OCI-LY7 (cell line): Measurements from ENCODE around the gene PTPRE. TPM values are rescaled to one million over a fixed set of nuclear protein-coding genes. Genes with fewer than 3 reads are reported as not detected.

Source experiments
- BruUV-seq: library from RNA; stranded (reverse); fragments of 400-500 nt; replicated peaks from 2 replicates; lab custom pipeline; 2021; lab: Mats Ljungman, UMichigan
- CTCF ChIA-PET: fragments of 300-600 bp; sonication (Branson Sonifier 250); formaldehyde crosslinking; loops from one replicate; lab custom pipeline; 2022; ENCODE audit warnings: antibody characterized with exemption; ENCODE audit not compliant: unreplicated experiment; lab: Charles Lee
- POLR2A ChIA-PET: fragments of 300-600 bp; sonication (Branson Sonifier 250); formaldehyde crosslinking; loops from one replicate; lab custom pipeline; 2022; ENCODE audit warnings: antibody characterized with exemption; lab: Charles Lee
- DNase-seq: peaks from one replicate; pipeline ENCODE4 v3.0.0-alpha.2; 2015; ENCODE audit warnings: low spot score
- H2AFZ ChIP-seq: fragments of 200-600 bp; sonication (generic), shearing (Covaris generic); 2 replicates; pipeline ENCODE4 v1.6.1; 2014; ENCODE audit warnings: mild to moderate bottlenecking, antibody characterized with exemption, low read length, moderate library complexity
- H3K27ac ChIP-seq: fragments of 200-600 bp; sonication (generic); 2 replicates; pipeline ENCODE4 v1.5.1; 2014; ENCODE audit warnings: mixed run types, low read depth, mild to moderate bottlenecking, moderate library complexity, low read length, inconsistent platforms; ENCODE audit not compliant: poor library complexity, severe bottlenecking
- H3K36me3 ChIP-seq: fragments of 200-600 bp; sonication (generic); 2 replicates; pipeline ENCODE4 v1.6.1; 2014; ENCODE audit warnings: mild to moderate bottlenecking, antibody characterized with exemption, low read length, moderate library complexity, mixed read lengths; ENCODE audit not compliant: insufficient read depth
- H3K4me1 ChIP-seq: fragments of 200-600 bp; sonication (generic); 2 replicates; pipeline ENCODE4 v1.5.1; 2014; ENCODE audit warnings: mild to moderate bottlenecking, low read length; ENCODE audit not compliant: insufficient read depth, poor library complexity, severe bottlenecking
- H3K4me2 ChIP-seq: fragments of 200-600 bp; sonication (generic); 2 replicates; pipeline ENCODE4 v1.6.1; 2014; ENCODE audit warnings: mild to moderate bottlenecking, low read length
- H3K4me3 ChIP-seq: fragments of 200-600 bp; sonication (generic); 2 replicates; pipeline ENCODE4 v1.5.1; 2014; ENCODE audit warnings: mild to moderate bottlenecking, low read depth, low read length; ENCODE audit not compliant: poor library complexity, severe bottlenecking
- H3K79me2 ChIP-seq: fragments of 200-600 bp; sonication (generic); 2 replicates; pipeline ENCODE4 v1.6.1; 2016; ENCODE audit warnings: low read depth, mild to moderate bottlenecking, low read length, moderate library complexity, mixed read lengths; ENCODE audit not compliant: insufficient read depth
- H3K9me2 ChIP-seq: fragments of 200-600 bp; sonication (generic); 2 replicates; pipeline ENCODE4 v1.6.1; 2016; ENCODE audit warnings: mild to moderate bottlenecking, low read length, mixed read lengths; ENCODE audit not compliant: insufficient read depth
- H3K9me3 ChIP-seq: fragments of 200-600 bp; sonication (generic); 2 replicates; pipeline ENCODE4 v1.6.1; 2014; ENCODE audit warnings: mild to moderate bottlenecking, mixed run types, low read length, mixed read lengths
- H4K20me1 ChIP-seq: fragments of 200-600 bp; sonication (generic); 2 replicates; pipeline ENCODE4 v1.6.1; 2014; ENCODE audit warnings: mild to moderate bottlenecking, antibody characterized with exemption, low read length, moderate library complexity, mixed read lengths; ENCODE audit not compliant: insufficient read depth
- CTCF ChIP-seq: fragments of 200-600 bp; sonication (generic); conservative IDR thresholded peaks from 2 replicates; pipeline ENCODE4 v1.5.1; 2014; ENCODE audit warnings: mild to moderate bottlenecking, antibody characterized with exemption, low read length, moderate library complexity, mixed read lengths
- EZH2phosphoT487 ChIP-seq: fragments of 200-600 bp; sonication (generic); IDR thresholded peaks from 2 replicates; pipeline ENCODE4 v1.6.1; 2018; ENCODE audit warnings: low read depth, borderline replicate concordance, mild to moderate bottlenecking, mixed run types, antibody characterized with exemption, low read length, moderate library complexity, mixed read lengths
- intact Hi-C: fragments of 100-400 bp; cut with micrococcal nuclease; formaldehyde crosslinking; loops from one replicate; pipeline ENCODE4 v1.10.0; 2022; ENCODE audit not compliant: unreplicated experiment
- total RNA-seq, 2 experiments: library from RNA; depleted of rRNA in 1 of 2; stranded (reverse); fragments of >200 nt in 1 of 2; shearing (Covaris generic) in 1 of 2; gene quantifications; 2 replicates each; pipeline ENCODE4 v1.2.3, GENCODE V29; 2014 to 2022

PTPRE gene
- total RNA-seq, 2 experiments from 2014 or later: 6.8 to 8.3 TPM

- no peak overlapping the region for H3K27ac ChIP-seq
- H4K20me1 ChIP-seq: no peaks in the 10 kb centered on the region
- H3K9me3 ChIP-seq: no peaks in the 10 kb centered on the region
- no peaks in the 10 kb centered on the region for H3K36me3 ChIP-seq
- no peaks in the 10 kb centered on the region for H3K4me1 ChIP-seq
- H3K9me2 ChIP-seq: no peaks in the 10 kb centered on the region
- no peak overlapping the region for H3K4me2 ChIP-seq
- H3K4me3 ChIP-seq: no peak overlapping the region
- POLR2A ChIA-PET: no interaction called here
- no peaks in the 10 kb centered on the region for H3K79me2 ChIP-seq
- BruUV-seq: no TSS peak
- intact Hi-C loops: no loop called here
- no peak overlapping the region for H2AFZ ChIP-seq
- DNase-seq: no peak
- TF ChIP-seq EZH2phosphoT487 (no peak), CTCF (no peak)
- CTCF ChIA-PET: no interaction called here
Observed at GRCh38 chr10:127908106-127908958, 1.4 kb downstream of the PTPRE start.

- ChIA-PET CTCF (no interaction called here), POLR2A (no interaction called here)
- no TSS peak for BruUV-seq
- TF ChIP-seq EZH2phosphoT487 (no peak), CTCF (no peak)
- intact Hi-C loops: no loop called here
- Histone ChIP-seq H3K4me1 (no peaks in the 10 kb centered on the region), H3K4me3 (no peak overlapping the region), H3K79me2 (no peaks in the 10 kb centered on the region), H3K36me3 (no peaks in the 10 kb centered on the region), H3K4me2 (no peak overlapping the region), H3K27ac (no peak overlapping the region), H3K9me2 (no peaks in the 10 kb centered on the region), H2AFZ (no peak overlapping the region), H3K9me3 (no peaks in the 10 kb centered on the region), H4K20me1 (no peaks in the 10 kb centered on the region)
- DNase-seq: no peak
Observed at GRCh38 chr10:127908959-127909267, 2.0 kb downstream of the PTPRE start.

- no peaks in the 10 kb centered on the region for H3K79me2 ChIP-seq
- no peak overlapping the region for H3K4me3 ChIP-seq
- H3K4me1 ChIP-seq: no peaks in the 10 kb centered on the region
- TF ChIP-seq EZH2phosphoT487: no peak
- no peak for TF ChIP-seq CTCF
- no peaks in the 10 kb centered on the region for H3K9me2 ChIP-seq
- no peaks in the 10 kb centered on the region for H4K20me1 ChIP-seq
- H3K27ac ChIP-seq: no peak overlapping the region
- H2AFZ ChIP-seq: no peak overlapping the region
- intact Hi-C loops: no loop called here
- BruUV-seq: no TSS peak
- no peak overlapping the region for H3K4me2 ChIP-seq
- H3K36me3 ChIP-seq: no peaks in the 10 kb centered on the region
- POLR2A ChIA-PET: no interaction called here
- H3K9me3 ChIP-seq: no peaks in the 10 kb centered on the region
- CTCF ChIA-PET: no interaction called here
- DNase-seq: no peak
Observed at GRCh38 chr10:127909716-127910463, 3.0 kb downstream of the PTPRE start.
